Left renal cortex interstitium (tissue), 4 donors: ENCODE data around the gene GSK3B. TPM values are rescaled to one million over a fixed set of nuclear protein-coding genes. Genes with fewer than 3 reads are reported as not detected.

Source experiments
- DNase-seq, 4 donors: peaks; one replicate each; pipeline ENCODE4 v3.0.0-alpha.2; 2013; ENCODE audit warnings: low read depth in 4 of 4, low spot score in 2 of 4, missing footprints in 1 of 4
- polyA plus RNA-seq, 4 donors: library from polyadenylated mRNA; unstranded; fragments of 120-200 nt; gene quantifications; one replicate each; pipeline ENCODE4 v1.2.1, GENCODE V29; 2013; ENCODE audit not compliant: insufficient read length in 4 of 4

Gene GSK3B
- polyA plus RNA-seq, 4 donors: 43.3 to 48.6 (median 44.2) TPM

- DNase-seq: no peak
These were observed 130.0 kb downstream of the GSK3B start for GRCh38 chr3:119964294-119964693.

- no peak for DNase-seq
These were observed 138.3 kb downstream of the GSK3B start for GRCh38 chr3:119955972-119956371.

- DNase-seq: no peak
These were observed 143.5 kb downstream of the GSK3B start for GRCh38 chr3:119950666-119951325.

GRCh38 chr3:119945291-119945690, 149.0 kb downstream of the GSK3B start:
- no peak for DNase-seq

GRCh38 chr3:119944091-119944490, 150.2 kb downstream of the GSK3B start:
- DNase-seq: no peak

GRCh38 chr3:119939077-119939476, 155.2 kb downstream of the GSK3B start:
- DNase-seq: no peak

GRCh38 chr3:119937229-119937628, 157.0 kb downstream of the GSK3B start:
- DNase-seq: no peak

- no peak for DNase-seq
These were observed 160.0 kb downstream of the GSK3B start for GRCh38 chr3:119934249-119934648.

GRCh38 chr3:119933207-119933606, 161.0 kb downstream of the GSK3B start:
- no peak for DNase-seq

GRCh38 chr3:119930286-119930685, 164.0 kb downstream of the GSK3B start:
- DNase-seq: no peak

- no peak for DNase-seq
These were observed 167.1 kb downstream of the GSK3B start for GRCh38 chr3:119927190-119927589.

- DNase-seq: no peak
These were observed 169.8 kb downstream of the GSK3B start for GRCh38 chr3:119924111-119925094.

- DNase-seq: no peak
These were observed 175.0 kb downstream of the GSK3B start for GRCh38 chr3:119918992-119919933.

GRCh38 chr3:119913021-119913420, 181.2 kb downstream of the GSK3B start:
- no peak for DNase-seq

- no peak for DNase-seq
These were observed 182.0 kb downstream of the GSK3B start for GRCh38 chr3:119912220-119912619.

GRCh38 chr3:119911748-119912147, 182.5 kb downstream of the GSK3B start:
- DNase-seq: no peak

GRCh38 chr3:119902061-119902460, 192.2 kb downstream of the GSK3B start:
- DNase-seq: no peak

- DNase-seq: no peak
These were observed 193.1 kb downstream of the GSK3B start for GRCh38 chr3:119901148-119901547.

GRCh38 chr3:119899192-119899511, 195.1 kb downstream of the GSK3B start:
- DNase-seq: no peak

- no peak for DNase-seq
These were observed 195.6 kb downstream of the GSK3B start for GRCh38 chr3:119898478-119899191.
